ENCODE results near the gene RIMBP2.

The RIMBP2 gene

DNA sequence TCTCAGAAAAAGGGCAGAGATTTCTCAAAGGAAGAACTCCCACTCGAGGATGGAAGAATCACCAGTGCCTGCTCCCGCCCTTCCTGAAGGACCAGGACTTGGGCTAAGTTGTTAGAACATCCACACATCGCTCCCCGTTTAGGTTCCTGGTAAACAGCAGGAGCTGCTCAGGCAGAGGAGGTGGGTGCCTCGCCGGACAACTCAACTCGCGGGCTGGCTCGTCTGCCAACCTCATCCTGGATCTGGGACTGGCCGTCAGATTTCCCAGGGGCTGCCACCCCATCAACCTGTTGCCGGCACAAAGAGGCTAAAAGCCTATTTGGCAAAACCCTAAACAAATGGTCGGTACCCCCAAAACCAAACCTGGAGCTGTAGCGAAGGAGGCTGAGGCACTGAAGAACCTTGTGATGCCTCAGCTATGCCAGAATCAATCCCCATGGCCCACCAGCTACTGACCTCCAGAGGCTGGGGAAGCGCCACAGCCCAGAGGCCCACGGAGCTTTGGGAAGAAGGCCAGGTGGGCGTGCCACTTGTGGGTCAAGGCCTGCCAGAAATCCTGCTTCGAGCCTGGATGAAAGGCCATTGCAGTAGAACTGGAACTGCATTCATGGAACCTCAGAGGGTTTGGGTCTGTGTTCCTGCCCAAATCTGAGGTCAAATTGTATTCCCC is 42.9 kb downstream of the RIMBP2 start:
- TF ChIP-seq, protein P1, sequence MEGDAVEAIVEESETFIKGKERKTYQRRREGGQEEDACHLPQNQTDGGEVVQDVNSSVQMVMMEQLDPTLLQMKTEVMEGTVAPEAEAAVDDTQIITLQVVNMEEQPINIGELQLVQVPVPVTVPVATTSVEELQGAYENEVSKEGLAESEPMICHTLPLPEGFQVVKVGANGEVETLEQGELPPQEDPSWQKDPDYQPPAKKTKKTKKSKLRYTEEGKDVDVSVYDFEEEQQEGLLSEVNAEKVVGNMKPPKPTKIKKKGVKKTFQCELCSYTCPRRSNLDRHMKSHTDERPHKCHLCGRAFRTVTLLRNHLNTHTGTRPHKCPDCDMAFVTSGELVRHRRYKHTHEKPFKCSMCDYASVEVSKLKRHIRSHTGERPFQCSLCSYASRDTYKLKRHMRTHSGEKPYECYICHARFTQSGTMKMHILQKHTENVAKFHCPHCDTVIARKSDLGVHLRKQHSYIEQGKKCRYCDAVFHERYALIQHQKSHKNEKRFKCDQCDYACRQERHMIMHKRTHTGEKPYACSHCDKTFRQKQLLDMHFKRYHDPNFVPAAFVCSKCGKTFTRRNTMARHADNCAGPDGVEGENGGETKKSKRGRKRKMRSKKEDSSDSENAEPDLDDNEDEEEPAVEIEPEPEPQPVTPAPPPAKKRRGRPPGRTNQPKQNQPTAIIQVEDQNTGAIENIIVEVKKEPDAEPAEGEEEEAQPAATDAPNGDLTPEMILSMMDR (conservative IDR thresholded peaks at IDR 0.05; ENCODE audit: control insufficient read depth, insufficient read depth, low read depth, low read length), result no peak
- DNase-seq (ENCODE audit: low read depth), result no peak
- no peak overlapping the region for H3K4me3 ChIP-seq (ENCODE audit: control insufficient read depth, low read depth, low read length)

DNA sequence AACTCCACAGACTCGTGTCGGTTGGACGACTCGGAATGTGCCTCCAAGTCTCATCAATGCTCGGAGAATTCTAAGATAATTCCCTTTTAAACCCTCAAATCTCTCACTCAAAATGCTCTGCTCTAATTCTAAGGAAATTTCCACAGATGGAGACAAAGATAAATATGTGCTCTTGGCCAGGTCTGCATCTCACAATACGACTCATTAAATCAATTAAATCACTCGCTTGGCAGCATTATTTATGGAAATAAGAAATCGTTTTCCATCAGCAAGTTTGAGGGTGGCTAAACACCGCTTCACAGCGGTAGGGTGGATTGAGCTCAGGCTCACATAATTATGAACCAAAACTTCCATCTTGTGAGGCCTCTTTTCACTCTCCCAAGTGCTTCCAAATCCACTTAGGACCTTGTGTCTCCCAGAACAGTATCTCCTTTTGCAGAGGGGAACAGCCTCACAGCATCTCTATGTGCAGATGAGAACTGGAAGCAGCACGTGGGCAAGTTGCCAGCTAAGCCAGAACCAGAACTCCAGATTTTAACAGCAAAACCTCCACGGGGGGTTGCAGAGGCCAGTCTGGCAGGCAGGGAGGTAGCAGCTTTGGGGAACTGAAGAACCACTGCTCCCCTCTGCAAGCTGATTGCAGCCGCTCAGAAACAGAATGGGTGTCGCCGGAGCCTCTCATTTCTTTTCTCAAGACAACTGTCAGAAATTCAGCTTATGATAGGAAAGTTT is 43.8 kb downstream of the RIMBP2 start:
- H3K4me3 ChIP-seq (ENCODE audit: control insufficient read depth, low read depth, low read length), result no peak overlapping the region
- no peak for DNase-seq (ENCODE audit: low read depth)
- TF ChIP-seq, protein P1 (conservative IDR thresholded peaks at IDR 0.05; ENCODE audit: control insufficient read depth, insufficient read depth, low read depth, low read length), result no peak

DNA sequence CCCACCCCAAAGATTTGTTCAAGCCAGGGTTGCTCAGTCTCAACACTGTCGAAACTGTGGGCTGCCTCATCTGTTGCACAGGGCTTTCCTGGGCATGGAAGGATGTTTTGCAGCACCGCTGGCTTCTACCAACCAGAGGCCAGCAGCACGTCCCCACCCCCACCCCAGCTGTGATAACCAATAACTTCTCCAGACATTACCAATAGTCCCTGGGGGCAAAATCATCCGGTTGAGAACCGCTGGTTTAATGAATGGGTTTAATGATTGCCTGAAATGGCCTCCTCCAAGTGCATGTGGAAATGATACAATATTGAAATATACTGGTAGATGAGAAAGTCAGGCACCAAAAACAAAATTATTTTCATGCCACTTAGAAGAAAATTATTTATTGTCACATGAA is 44.5 kb downstream of the RIMBP2 start:
- TF ChIP-seq, protein P1 (conservative IDR thresholded peaks at IDR 0.05; ENCODE audit: control insufficient read depth, insufficient read depth, low read depth, low read length), result no peak
- DNase-seq (ENCODE audit: low read depth), result no peak
- H3K4me3 ChIP-seq (ENCODE audit: control insufficient read depth, low read depth, low read length), result no peak overlapping the region

DNA sequence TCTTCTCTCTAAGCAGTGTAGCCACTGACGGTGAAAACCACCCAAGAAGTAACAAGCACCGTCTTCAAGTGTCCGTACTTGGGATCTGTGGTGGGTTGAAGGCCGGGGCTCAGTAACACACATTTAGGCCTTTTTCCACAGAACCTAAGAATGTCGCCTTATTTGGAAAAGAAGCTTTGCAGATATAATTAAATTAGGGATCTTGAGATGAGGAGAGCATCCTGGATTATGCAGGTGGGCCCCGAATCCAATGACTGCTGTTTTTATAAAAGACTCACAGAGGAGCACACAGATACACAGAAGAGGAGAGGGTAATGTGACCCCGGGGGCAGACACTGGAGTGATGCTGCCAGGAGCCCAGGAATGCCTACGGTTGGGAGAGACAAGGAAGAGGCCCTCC is 46.3 kb downstream of the RIMBP2 start:
- no peak for DNase-seq (ENCODE audit: low read depth)
- TF ChIP-seq, protein P1 (conservative IDR thresholded peaks at IDR 0.05; ENCODE audit: control insufficient read depth, insufficient read depth, low read depth, low read length), result no peak
- no peak overlapping the region for H3K4me3 ChIP-seq (ENCODE audit: control insufficient read depth, low read depth, low read length)

DNA sequence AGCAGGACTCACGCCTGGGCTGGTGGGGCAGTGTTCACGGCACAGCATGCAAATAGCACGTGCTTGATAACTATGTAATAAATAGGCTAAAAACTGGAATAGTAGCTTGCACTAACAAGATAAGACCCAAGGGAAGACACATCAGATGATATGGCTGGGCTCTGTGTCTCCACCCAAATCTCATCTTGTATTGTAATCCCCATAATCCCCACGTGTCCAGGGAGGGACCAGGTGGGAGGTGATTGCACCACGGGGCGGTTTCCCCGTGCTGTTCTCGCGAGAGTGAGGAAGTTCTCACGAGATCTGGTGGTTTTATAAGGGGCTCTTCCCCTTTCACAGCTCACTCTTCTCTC is 46.9 kb downstream of the RIMBP2 start:
- TF ChIP-seq, protein P1 (conservative IDR thresholded peaks at IDR 0.05; ENCODE audit: control insufficient read depth, insufficient read depth, low read depth, low read length), result no peak
- no peak overlapping the region for H3K4me3 ChIP-seq (ENCODE audit: control insufficient read depth, low read depth, low read length)
- DNase-seq (ENCODE audit: low read depth), result no peak

DNA sequence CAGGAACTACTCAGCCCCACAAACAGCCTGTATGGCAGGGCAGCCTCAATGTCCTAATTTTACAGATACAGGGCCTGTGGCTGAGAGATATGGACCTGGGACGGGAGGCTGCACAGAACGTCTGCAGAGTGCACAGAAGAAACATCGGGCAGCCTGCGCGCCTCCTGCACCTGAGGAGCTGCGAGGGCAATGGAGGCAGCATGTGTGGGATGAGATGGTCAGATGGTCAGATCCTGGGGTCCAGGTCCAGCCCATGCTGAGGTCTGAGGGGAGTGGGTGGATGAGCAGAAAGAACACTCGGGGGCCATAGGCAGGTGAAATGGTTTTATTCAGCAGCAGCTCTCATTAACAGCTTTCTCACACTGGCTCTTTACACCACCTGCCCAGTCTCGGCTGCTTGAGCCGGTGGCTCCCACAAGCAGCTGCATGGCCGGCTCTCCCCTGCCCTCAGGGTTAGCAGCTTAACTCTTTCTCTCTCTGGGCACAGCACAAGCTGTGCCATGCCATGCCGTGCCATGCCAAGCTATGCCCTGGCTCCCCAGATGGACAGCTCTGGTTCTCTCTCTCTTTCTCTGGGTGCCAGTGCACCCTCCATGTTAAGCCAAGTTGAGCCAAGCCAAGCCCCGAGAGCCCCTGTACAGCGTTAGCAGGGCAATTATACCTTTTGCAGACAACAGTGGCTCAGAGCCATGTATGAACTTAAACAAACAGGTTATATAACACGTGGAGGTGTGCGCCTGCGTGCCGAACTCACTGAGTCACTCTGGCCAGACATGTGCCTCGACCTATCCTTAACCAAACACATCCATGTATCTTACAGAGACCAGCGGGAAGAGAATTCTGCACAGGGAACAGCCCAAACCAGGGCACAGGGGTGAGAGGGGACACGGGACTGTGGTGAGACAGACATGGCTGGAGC is 47.6 kb downstream of the RIMBP2 start:
- TF ChIP-seq, protein P1 (conservative IDR thresholded peaks at IDR 0.05; ENCODE audit: control insufficient read depth, insufficient read depth, low read depth, low read length), result no peak
- H3K4me3 ChIP-seq (ENCODE audit: control insufficient read depth, low read depth, low read length), result no peak overlapping the region
- DNase-seq (ENCODE audit: low read depth), result no peak

Data from fibroblast of mammary gland (primary cell).